HEK293 (cell line): ENCODE measurements around the gene MEF2C.

ENCODE experiments used
- CTCF ChIP-seq: fragments of 450-650 bp; formaldehyde crosslinking; IDR thresholded peaks from 2 replicates; pipeline ENCODE4 v1.5.1; 2016; ENCODE audit warnings: missing biosample characterization, missing genetic modification characterization
- GFI1B ChIP-seq: fragments of 450-650 bp; formaldehyde crosslinking; IDR thresholded peaks from 2 replicates; pipeline ENCODE4 v1.5.1; 2016; ENCODE audit warnings: missing biosample characterization, missing genetic modification characterization
- PATZ1 ChIP-seq: fragments of 450-650 bp; formaldehyde crosslinking; IDR thresholded peaks from 2 replicates; pipeline ENCODE4 v1.5.1; 2016; ENCODE audit warnings: missing biosample characterization, missing genetic modification characterization
- RBAK ChIP-seq: fragments of 450-650 bp; formaldehyde crosslinking; IDR thresholded peaks from 2 replicates; pipeline ENCODE4 v1.5.1; 2016; ENCODE audit warnings: missing biosample characterization, missing genetic modification characterization
- REPIN1 ChIP-seq: fragments of 450-650 bp; formaldehyde crosslinking; IDR thresholded peaks from 2 replicates; pipeline ENCODE4 v1.5.1; 2017; ENCODE audit warnings: missing biosample characterization, missing genetic modification characterization, low read depth
- TCF7L2 ChIP-seq: IDR thresholded peaks from 2 replicates; pipeline ENCODE4 v1.6.1; 2011; ENCODE audit warnings: low read depth, mild to moderate bottlenecking, inconsistent platforms, low read length, moderate library complexity, borderline replicate concordance
- YY1 ChIP-seq: fragments of 450-650 bp; formaldehyde crosslinking; IDR thresholded peaks from 2 replicates; pipeline ENCODE4 v1.5.1; 2018; ENCODE audit warnings: missing biosample characterization, missing genetic modification characterization
- ZBTB8A ChIP-seq: fragments of 450-650 bp; formaldehyde crosslinking; IDR thresholded peaks from 2 replicates; pipeline ENCODE4 v1.5.1; 2016; ENCODE audit warnings: missing biosample characterization, missing genetic modification characterization
- ZFHX2 ChIP-seq: fragments of 450-650 bp; formaldehyde crosslinking; conservative IDR thresholded peaks from 2 replicates; pipeline ENCODE4 v1.5.1; 2016; ENCODE audit warnings: missing biosample characterization, missing genetic modification characterization
- ZNF175 ChIP-seq: fragments of 450-650 bp; formaldehyde crosslinking; IDR thresholded peaks from 2 replicates; pipeline ENCODE4 v1.5.1; 2016; ENCODE audit warnings: missing biosample characterization, missing genetic modification characterization
- ZNF23 ChIP-seq: fragments of 450-650 bp; formaldehyde crosslinking; IDR thresholded peaks from 2 replicates; pipeline ENCODE4 v1.5.1; 2016; ENCODE audit warnings: missing biosample characterization, missing genetic modification characterization, borderline replicate concordance
- ZNF274 ChIP-seq, 2 experiments: fragments of 200-500 bp in 1 of 2; fragments of 450-650 bp in 1 of 2; sonication (Bioruptor generic) in 1 of 2; formaldehyde crosslinking in 1 of 2; IDR thresholded peaks; 2 replicates each; pipeline versions ENCODE4 v1.5.1 to v1.6.1; 2014 to 2016; ENCODE audit warnings: borderline replicate concordance in 1 of 2, inconsistent platforms in 1 of 2, low read length in 1 of 2, missing biosample characterization in 1 of 2, missing genetic modification characterization in 1 of 2
- ZNF548 ChIP-seq: fragments of 450-650 bp; formaldehyde crosslinking; IDR thresholded peaks from 2 replicates; pipeline ENCODE4 v1.5.1; 2016; ENCODE audit warnings: missing biosample characterization, missing genetic modification characterization
- ZNF549 ChIP-seq: fragments of 450-650 bp; IDR thresholded peaks from 2 replicates; pipeline ENCODE4 v1.5.1; 2018; ENCODE audit warnings: missing biosample characterization, missing genetic modification characterization, mild to moderate bottlenecking, inconsistent platforms, moderate library complexity

GRCh38 chr5:88806338-88806737, 76.6 kb downstream of the MEF2C start:
- TF ChIP-seq CTCF, result no peak
- TF ChIP-seq ZFHX2 (tag by site-specific recombination), result no peak
- no peak for TF ChIP-seq ZNF548 (tag by site-specific recombination)
- no peak for TF ChIP-seq ZBTB8A
- no peak for TF ChIP-seq ZNF549 (tag by site-specific recombination)
- TF ChIP-seq YY1 (tag by site-specific recombination), result no peak
- TF ChIP-seq TCF7L2, result no peak
- no peak for TF ChIP-seq GFI1B (tag by site-specific recombination)
- TF ChIP-seq ZNF274 (IDR thresholded peaks at IDR 0.05; ENCODE audit: low read length), result no peak
- TF ChIP-seq ZNF274 (tag by site-specific recombination; IDR thresholded peaks at IDR 0.05; ENCODE audit: borderline replicate concordance), result no peak
- no peak for TF ChIP-seq REPIN1 (tag by site-specific recombination)
- TF ChIP-seq ZNF23 (tag by site-specific recombination), result no peak
- TF ChIP-seq RBAK (tag by site-specific recombination), result no peak
- TF ChIP-seq PATZ1 (tag by site-specific recombination), result no peak
- no peak for TF ChIP-seq ZNF175 (tag by site-specific recombination)
